GM23248 (cell line): ENCODE results near the gene RRAS. TPM values are rescaled to one million over a fixed set of nuclear protein-coding genes. Genes with fewer than 3 reads are reported as not detected.

Experiments used
- DNase-seq: peaks from one replicate; pipeline ENCODE4 v3.0.0-alpha.2; 2015
- H2AFZ ChIP-seq: fragments of 200-600 bp; sonication (generic); 2 replicates; pipeline ENCODE4 v1.6.1; 2016; ENCODE audit warnings: antibody characterized with exemption
- H3F3A ChIP-seq: fragments of 200-600 bp; sonication (generic); 2 replicates; pipeline ENCODE4 v1.6.1; 2016; ENCODE audit warnings: mild to moderate bottlenecking, antibody characterized with exemption, mixed run types; ENCODE audit not compliant: insufficient read depth
- H3K27ac ChIP-seq: fragments of 200-600 bp; sonication (generic); 2 replicates; pipeline ENCODE4 v1.5.1; 2016; ENCODE audit warnings: mild to moderate bottlenecking
- H3K27me3 ChIP-seq: fragments of 200-600 bp; sonication (generic); replicated peaks from 2 replicates; pipeline ENCODE4 v1.6.1; 2016; ENCODE audit warnings: mild to moderate bottlenecking; ENCODE audit not compliant: insufficient read depth
- H3K36me3 ChIP-seq: fragments of 200-600 bp; sonication (generic); 2 replicates; pipeline ENCODE4 v1.6.1; 2016; ENCODE audit warnings: low read depth, mild to moderate bottlenecking
- H3K4me1 ChIP-seq: fragments of 200-600 bp; sonication (generic); 2 replicates; pipeline ENCODE4 v1.6.1; 2016; ENCODE audit warnings: mild to moderate bottlenecking; ENCODE audit not compliant: insufficient read depth
- H3K4me2 ChIP-seq: fragments of 200-600 bp; sonication (generic); one replicate; pipeline ENCODE4 v1.6.1; 2016; ENCODE audit warnings: mild to moderate bottlenecking; ENCODE audit not compliant: unreplicated experiment
- H3K4me3 ChIP-seq: fragments of 200-600 bp; sonication (generic); 2 replicates; pipeline ENCODE4 v1.5.1; 2016; ENCODE audit warnings: mild to moderate bottlenecking
- H3K79me2 ChIP-seq: fragments of 200-600 bp; sonication (generic); 2 replicates; pipeline ENCODE4 v1.6.1; 2016; ENCODE audit warnings: mild to moderate bottlenecking; ENCODE audit not compliant: insufficient read depth
- H3K9ac ChIP-seq: fragments of 200-600 bp; sonication (generic); 2 replicates; pipeline ENCODE4 v1.6.1; 2016; ENCODE audit warnings: mild to moderate bottlenecking
- H3K9me2 ChIP-seq: fragments of 200-600 bp; sonication (generic); 2 replicates; pipeline ENCODE4 v1.6.1; 2016; ENCODE audit warnings: mixed run types, mild to moderate bottlenecking, moderate library complexity; ENCODE audit not compliant: insufficient read depth
- H3K9me3 ChIP-seq: fragments of 200-600 bp; sonication (generic); one replicate; pipeline ENCODE4 v1.6.1; 2017; ENCODE audit warnings: low read depth
- H4K20me1 ChIP-seq: fragments of 200-600 bp; sonication (generic); 2 replicates; pipeline ENCODE4 v1.6.0; 2016; ENCODE audit not compliant: insufficient read depth
- EZH2 ChIP-seq: fragments of 200-600 bp; sonication (generic); IDR thresholded peaks from 2 replicates; pipeline ENCODE4 v1.6.1; 2018; ENCODE audit warnings: antibody characterized with exemption, mild to moderate bottlenecking; ENCODE audit not compliant: insufficient read depth, poor library complexity, severe bottlenecking
- EZH2phosphoT487 ChIP-seq: fragments of 200-600 bp; sonication (generic); IDR thresholded peaks from 2 replicates; pipeline ENCODE4 v1.6.1; 2018; ENCODE audit warnings: antibody characterized with exemption, moderate library complexity, mild to moderate bottlenecking, low read depth; ENCODE audit not compliant: insufficient read depth
- WGBS, 2 experiments: methylation state at CpG; one replicate each; pipeline ENCODE4 v1.1.6; 2015 to 2017; ENCODE audit warnings: low lambda C conversion rate in 2 of 2, low coverage in 1 of 2; ENCODE audit errors: missing lambda C conversion rate in 2 of 2; 5-methylcytosine and 5-hydroxymethylcytosine counted together
- in situ Hi-C: fragments of 300-500 bp; cut with MboI; formaldehyde crosslinking; loops from 2 replicates; pipeline ENCODE4 v1.15.0; 2020
- polyA plus RNA-seq: library from polyadenylated mRNA; unstranded; fragments of >200 nt; fragmentation: Nextera tagmentation; extraction: Ambion mirVana; gene quantifications from 2 replicates; pipeline ENCODE4 v1.2.1, GENCODE V29; 2016
- total RNA-seq: library from RNA; depleted of rRNA; stranded (reverse); fragments of >200 nt; shearing (Covaris generic); gene quantifications from 2 replicates; pipeline ENCODE4 v1.2.3, GENCODE V29; 2014

The RRAS gene
- total and polyA plus RNA-seq, 2 experiments from 2014 or later, result 116 to 337 TPM

GRCh38 chr19:49593233-49594113, 46.5 kb downstream of the RRAS start:
- WGBS, 2 experiments, result 7 to 19% methylated on average over 11 to 27 of the region's 27 CpGs
- Histone ChIP-seq H3K79me2 (peaks cover 60% of the 10 kb centered on the region), H2AFZ (peak overlapping the region; percentile 75), H3K27ac (peak overlapping the region; percentile 61), H3K9ac (peak overlapping the region; percentile 80), H3K4me3 (peak overlapping the region; percentile 95), H3K9me3 (no peaks in the 10 kb centered on the region), H3K4me2 (peak overlapping the region; percentile 96), H3K36me3 (no peaks in the 10 kb centered on the region; the same call in 1 of the 2 replicates), H3K4me1 (peaks cover 9% of the 10 kb centered on the region), H4K20me1 (peaks cover 6% of the 10 kb centered on the region; the same call in 1 of the 2 replicates), H3K9me2 (no peaks in the 10 kb centered on the region), H3F3A (peaks cover 13% of the 10 kb centered on the region), H3K27me3 (no peaks in the 10 kb centered on the region)
- TF ChIP-seq EZH2phosphoT487, result no peak
- no peak for TF ChIP-seq EZH2
- in situ Hi-C loops, result no loop called here
- DNase-seq, result peak; percentile 96

DNA sequence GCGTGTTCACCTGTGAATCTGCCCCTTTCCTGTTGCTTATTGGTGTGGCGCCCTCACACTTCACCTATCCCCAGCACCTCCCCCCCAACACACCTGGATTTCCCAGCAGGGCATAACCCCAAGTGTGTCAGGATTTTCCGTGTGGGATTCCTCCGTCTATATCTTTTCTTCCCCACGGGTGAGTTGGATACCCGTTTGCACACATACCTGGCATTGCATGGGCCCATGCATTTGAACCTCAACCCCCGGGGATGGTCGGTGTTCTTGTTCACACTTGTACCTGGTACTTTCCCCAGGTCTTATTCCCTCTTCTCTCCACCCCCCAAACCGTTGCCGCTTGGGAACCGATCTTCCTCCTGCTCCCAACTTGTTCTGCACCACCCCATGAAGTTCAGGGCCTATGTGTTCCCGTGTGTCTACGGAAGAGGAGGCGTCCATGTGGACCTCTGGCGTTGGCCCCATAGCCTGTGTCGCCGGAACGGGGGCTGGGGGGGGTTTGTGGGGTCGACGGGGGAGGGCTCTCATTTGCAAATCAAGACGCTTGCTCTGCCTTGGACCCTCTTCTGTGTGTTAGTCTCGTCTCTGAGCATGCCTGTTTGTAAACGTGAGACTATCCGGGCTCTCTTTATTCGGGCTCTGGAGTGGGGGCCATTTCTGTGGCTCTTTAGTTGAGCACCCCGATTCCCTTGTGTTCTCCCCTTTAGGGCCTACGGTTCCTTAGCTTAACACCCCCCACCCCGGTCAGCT, 47.3 kb downstream of the RRAS start:
- Histone ChIP-seq H3K4me3 (peak overlapping the region; percentile 95), H3K79me2 (peaks cover 52% of the 10 kb centered on the region), H4K20me1 (peaks cover 6% of the 10 kb centered on the region; the same call in 1 of the 2 replicates), H3K9ac (peak overlapping the region; percentile 80), H2AFZ (no peak overlapping the region), H3K27ac (peak overlapping the region; percentile 61), H3K9me2 (no peaks in the 10 kb centered on the region), H3K4me1 (peaks cover 9% of the 10 kb centered on the region), H3F3A (peaks cover 13% of the 10 kb centered on the region), H3K36me3 (no peaks in the 10 kb centered on the region), H3K27me3 (no peaks in the 10 kb centered on the region), H3K9me3 (no peaks in the 10 kb centered on the region), H3K4me2 (peak overlapping the region; percentile 96)
- 3% methylated on average over 25 to 28 of the region's 28 CpGs for WGBS, 2 experiments
- DNase-seq, result peak; percentile 52
- in situ Hi-C loops, result no loop called here
- TF ChIP-seq EZH2, result no peak
- TF ChIP-seq EZH2phosphoT487, result no peak

- in situ Hi-C loops, result no loop called here
- peaks cover 45% of the 10 kb centered on the region for H3K79me2 ChIP-seq
- H3K27me3 ChIP-seq, result no peaks in the 10 kb centered on the region
- H3K4me3 ChIP-seq, result peak overlapping the region; percentile 95
- peak overlapping the region; percentile 80 for H3K9ac ChIP-seq
- H3K27ac ChIP-seq, result peak overlapping the region; percentile 61
- peak overlapping the region; percentile 96 for H3K4me2 ChIP-seq
- peaks cover 9% of the 10 kb centered on the region for H3K4me1 ChIP-seq
- peak; percentile 76 for DNase-seq
- 0 to 2% methylated on average over 30 to 51 of the region's 51 CpGs for WGBS, 2 experiments
- H4K20me1 ChIP-seq, result peaks cover 6% of the 10 kb centered on the region; the same call in 1 of the 2 replicates
- H3K9me3 ChIP-seq, result no peaks in the 10 kb centered on the region
- TF ChIP-seq EZH2 (no peak), EZH2phosphoT487 (no peak)
- H2AFZ ChIP-seq, result peak overlapping the region; percentile 48; the same call in 1 of the 2 replicates
- no peaks in the 10 kb centered on the region for H3K36me3 ChIP-seq
- no peaks in the 10 kb centered on the region for H3K9me2 ChIP-seq
- peaks cover 13% of the 10 kb centered on the region for H3F3A ChIP-seq
These were observed 48.0 kb downstream of the RRAS start for GRCh38 chr19:49591731-49592485.
